Measurements from ENCODE around the gene MRRF.

Gene MRRF

DNA sequence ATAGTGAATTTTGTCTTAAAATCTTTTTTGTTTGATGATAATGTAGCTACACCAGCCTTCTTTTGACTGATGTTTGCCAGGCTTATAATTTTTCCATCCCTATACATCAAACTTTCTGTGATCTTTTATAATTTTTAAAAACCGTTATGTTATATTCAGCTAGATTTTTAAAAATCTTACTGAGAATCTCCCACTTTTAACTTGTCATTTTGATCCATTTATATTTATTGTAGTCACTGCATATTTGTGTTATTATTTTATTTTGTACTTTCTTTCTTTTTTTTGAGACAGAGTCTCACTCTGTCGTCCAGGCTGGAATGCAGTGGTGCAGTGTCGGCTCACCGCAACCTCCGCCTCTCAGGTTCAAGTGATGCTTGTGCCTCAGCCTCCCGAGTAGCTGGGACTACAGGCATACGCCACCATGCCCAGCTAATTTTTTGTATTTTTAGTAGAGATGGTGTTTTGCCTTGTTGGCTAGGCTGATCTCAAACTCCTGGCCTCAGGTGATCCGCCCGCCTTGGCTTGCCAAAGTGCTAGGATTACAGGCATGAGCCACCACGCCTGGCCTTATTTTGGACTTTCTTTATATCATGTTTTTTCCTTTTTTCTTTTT lies 12.7 kb downstream of the MRRF start:
- Histone ChIP-seq H3K9me3 (ENCODE audit: control insufficient read depth, insufficient read depth, low read length) (no peaks in the 10 kb centered on the region; the same call in 1 of the 2 replicates), H3K4me1 (ENCODE audit: insufficient read depth, low read length) (peaks cover 7% of the 10 kb centered on the region; the same call in 1 of the 2 replicates), H3K9ac (ENCODE audit: low read depth, low read length) (no peak overlapping the region), H3K36me3 (ENCODE audit: insufficient read depth, low read length) (peaks cover 5% of the 10 kb centered on the region; the same call in 1 of the 2 replicates)

DNA sequence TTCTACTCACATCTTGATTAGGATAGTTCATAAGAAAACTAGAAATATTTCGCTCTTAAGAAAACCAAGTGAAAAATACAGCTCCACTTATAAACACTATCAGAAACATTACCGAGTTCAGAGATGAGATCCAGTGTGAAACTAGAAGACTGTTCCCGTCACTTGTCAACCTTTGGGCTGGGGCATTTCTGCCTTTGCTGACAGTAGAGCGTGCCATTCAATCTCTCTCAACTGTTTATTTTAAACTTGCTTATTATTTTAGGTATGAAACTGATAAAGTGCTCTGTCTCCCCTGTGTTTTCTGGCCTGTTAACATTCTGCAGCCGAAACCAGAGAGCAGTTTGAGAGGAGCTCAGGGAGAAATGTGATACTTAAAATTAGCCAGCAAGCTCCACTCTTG lies 16.7 kb downstream of the MRRF start:
- Histone ChIP-seq H3K9me3 (ENCODE audit: control insufficient read depth, insufficient read depth, low read length) (no peaks in the 10 kb centered on the region; the same call in 1 of the 2 replicates), H3K9ac (ENCODE audit: low read depth, low read length) (no peak overlapping the region), H3K36me3 (ENCODE audit: insufficient read depth, low read length) (peaks cover 10% of the 10 kb centered on the region; the same call in 1 of the 2 replicates), H3K4me1 (ENCODE audit: insufficient read depth, low read length) (peaks cover 7% of the 10 kb centered on the region; the same call in 1 of the 2 replicates)

- Histone ChIP-seq H3K9me3 (ENCODE audit: control insufficient read depth, insufficient read depth, low read length) (no peaks in the 10 kb centered on the region), H3K4me1 (ENCODE audit: insufficient read depth, low read length) (peaks cover 5% of the 10 kb centered on the region; the same call in 1 of the 2 replicates), H3K9ac (ENCODE audit: low read depth, low read length) (no peak overlapping the region), H3K36me3 (ENCODE audit: insufficient read depth, low read length) (peaks cover 17% of the 10 kb centered on the region)
Measured at GRCh38 chr9:122286764-122287163, 22.1 kb downstream of the MRRF start.

- Histone ChIP-seq H3K9ac (ENCODE audit: low read depth, low read length) (no peak overlapping the region), H3K36me3 (ENCODE audit: insufficient read depth, low read length) (peaks cover 14% of the 10 kb centered on the region), H3K9me3 (ENCODE audit: control insufficient read depth, insufficient read depth, low read length) (no peaks in the 10 kb centered on the region), H3K4me1 (ENCODE audit: insufficient read depth, low read length) (no peaks in the 10 kb centered on the region)
Measured at GRCh38 chr9:122287214-122287720, 22.6 kb downstream of the MRRF start.

GRCh38 chr9:122291458-122291857 lies 26.8 kb downstream of the MRRF start:
- Histone ChIP-seq H3K4me1 (ENCODE audit: insufficient read depth, low read length) (no peaks in the 10 kb centered on the region), H3K9ac (ENCODE audit: low read depth, low read length) (no peak overlapping the region), H3K9me3 (ENCODE audit: control insufficient read depth, insufficient read depth, low read length) (no peaks in the 10 kb centered on the region), H3K36me3 (ENCODE audit: insufficient read depth, low read length) (peaks cover 9% of the 10 kb centered on the region; the same call in 1 of the 2 replicates)

GRCh38 chr9:122294531-122294930 lies 29.8 kb downstream of the MRRF start:
- no peak overlapping the region for H3K9ac ChIP-seq (ENCODE audit: low read depth, low read length)
- peaks cover 5% of the 10 kb centered on the region; the same call in 1 of the 2 replicates for H3K36me3 ChIP-seq (ENCODE audit: insufficient read depth, low read length)
- no peaks in the 10 kb centered on the region for H3K4me1 ChIP-seq (ENCODE audit: insufficient read depth, low read length)
- no peaks in the 10 kb centered on the region for H3K9me3 ChIP-seq (ENCODE audit: control insufficient read depth, insufficient read depth, low read length)

GRCh38 chr9:122297512-122297911 lies 32.8 kb downstream of the MRRF start:
- Histone ChIP-seq H3K9me3 (ENCODE audit: control insufficient read depth, insufficient read depth, low read length) (no peaks in the 10 kb centered on the region), H3K4me1 (ENCODE audit: insufficient read depth, low read length) (peaks cover 6% of the 10 kb centered on the region; the same call in 1 of the 2 replicates), H3K36me3 (ENCODE audit: insufficient read depth, low read length) (peaks cover 2% of the 10 kb centered on the region; the same call in 1 of the 2 replicates), H3K9ac (ENCODE audit: low read depth, low read length) (no peak overlapping the region)

- H3K9me3 ChIP-seq (ENCODE audit: control insufficient read depth, insufficient read depth, low read length): no peaks in the 10 kb centered on the region
- H3K9ac ChIP-seq (ENCODE audit: low read depth, low read length): no peak overlapping the region
- H3K4me1 ChIP-seq (ENCODE audit: insufficient read depth, low read length): peaks cover 15% of the 10 kb centered on the region; the same call in 1 of the 2 replicates
- 0 out of 2 replicates have a peak, but pooled peaks cover 4% of the 10 kb centered on the region for H3K36me3 ChIP-seq (ENCODE audit: insufficient read depth, low read length)
Measured at GRCh38 chr9:122302237-122303093, 37.8 kb downstream of the MRRF start.

- Histone ChIP-seq H3K9ac (ENCODE audit: low read depth, low read length) (no peak overlapping the region), H3K9me3 (ENCODE audit: control insufficient read depth, insufficient read depth, low read length) (no peaks in the 10 kb centered on the region), H3K36me3 (ENCODE audit: insufficient read depth, low read length) (peaks cover 9% of the 10 kb centered on the region; the same call in 1 of the 2 replicates), H3K4me1 (ENCODE audit: insufficient read depth, low read length) (peaks cover 13% of the 10 kb centered on the region; the same call in 1 of the 2 replicates)
Measured at GRCh38 chr9:122307061-122307460, 42.4 kb downstream of the MRRF start.

DNA sequence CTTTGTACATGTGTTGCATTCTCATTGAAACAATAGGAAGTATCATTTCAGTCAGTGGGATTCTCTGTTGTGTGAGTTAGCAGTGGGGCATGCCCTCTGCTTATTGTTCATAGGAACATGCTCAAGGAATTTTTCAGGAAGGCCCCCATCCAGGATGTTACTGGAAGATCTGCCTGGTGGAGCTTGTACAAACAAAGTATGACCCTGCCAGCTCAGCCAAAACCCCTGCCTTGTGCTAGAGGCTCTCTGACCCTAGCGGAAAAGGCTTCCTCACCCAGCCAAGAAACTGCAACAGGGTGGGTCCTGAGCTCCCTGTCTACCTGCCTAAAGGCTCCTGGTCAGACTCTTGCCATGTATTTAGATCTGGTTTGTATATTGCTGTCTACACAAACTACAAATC lies 43.2 kb downstream of the MRRF start:
- Histone ChIP-seq H3K36me3 (ENCODE audit: insufficient read depth, low read length) (peaks cover 9% of the 10 kb centered on the region; the same call in 1 of the 2 replicates), H3K9ac (ENCODE audit: low read depth, low read length) (no peak overlapping the region), H3K9me3 (ENCODE audit: control insufficient read depth, insufficient read depth, low read length) (no peaks in the 10 kb centered on the region), H3K4me1 (ENCODE audit: insufficient read depth, low read length) (peaks cover 6% of the 10 kb centered on the region; the same call in 1 of the 2 replicates)

DNA sequence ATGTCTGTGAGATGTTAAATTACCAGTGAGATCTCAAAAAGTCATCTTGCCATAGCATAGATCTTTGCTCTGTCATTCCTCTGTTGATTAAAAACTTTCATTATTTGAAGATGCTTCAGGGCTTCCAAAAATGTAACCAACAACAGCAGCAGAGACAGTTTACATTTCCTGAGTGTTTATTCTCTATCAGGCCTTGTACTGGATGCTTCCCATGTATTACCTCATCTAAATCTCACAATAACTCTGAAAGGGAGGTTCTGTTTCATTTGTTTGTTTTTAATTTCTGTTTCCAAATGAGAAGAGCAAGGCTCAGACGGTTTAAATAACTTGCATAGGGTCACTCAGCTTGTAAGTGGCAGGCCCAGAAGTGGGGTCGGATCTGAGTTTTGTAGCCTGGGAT lies 45.2 kb downstream of the MRRF start:
- no peaks in the 10 kb centered on the region for H3K9me3 ChIP-seq (ENCODE audit: control insufficient read depth, insufficient read depth, low read length)
- no peak overlapping the region for H3K9ac ChIP-seq (ENCODE audit: low read depth, low read length)
- H3K4me1 ChIP-seq (ENCODE audit: insufficient read depth, low read length): peaks cover 6% of the 10 kb centered on the region; the same call in 1 of the 2 replicates
- peaks cover 14% of the 10 kb centered on the region for H3K36me3 ChIP-seq (ENCODE audit: insufficient read depth, low read length)

DNA sequence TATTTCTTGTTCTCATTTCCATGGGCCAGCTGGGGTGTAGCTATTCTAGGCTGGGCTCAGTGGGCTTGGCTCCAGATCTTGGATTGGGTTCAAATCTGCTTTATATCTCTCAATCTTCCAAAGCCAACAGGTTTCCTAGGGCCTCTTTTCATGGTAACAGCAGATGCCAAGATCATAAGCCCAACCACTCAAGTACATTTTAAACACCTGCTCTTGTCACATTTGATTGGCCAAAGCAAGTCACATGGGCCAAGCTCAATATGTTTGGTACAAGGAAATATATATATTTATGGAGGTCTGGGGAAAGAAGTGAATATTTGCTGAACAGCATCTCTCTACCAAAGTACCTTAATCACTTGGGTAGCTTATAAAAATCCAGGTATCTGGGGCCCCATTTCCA lies 49.5 kb downstream of the MRRF start:
- H3K9me3 ChIP-seq (ENCODE audit: control insufficient read depth, insufficient read depth, low read length): no peaks in the 10 kb centered on the region
- H3K36me3 ChIP-seq (ENCODE audit: insufficient read depth, low read length): peaks cover 14% of the 10 kb centered on the region
- H3K9ac ChIP-seq (ENCODE audit: low read depth, low read length): no peak overlapping the region
- no peaks in the 10 kb centered on the region for H3K4me1 ChIP-seq (ENCODE audit: insufficient read depth, low read length)

DNA sequence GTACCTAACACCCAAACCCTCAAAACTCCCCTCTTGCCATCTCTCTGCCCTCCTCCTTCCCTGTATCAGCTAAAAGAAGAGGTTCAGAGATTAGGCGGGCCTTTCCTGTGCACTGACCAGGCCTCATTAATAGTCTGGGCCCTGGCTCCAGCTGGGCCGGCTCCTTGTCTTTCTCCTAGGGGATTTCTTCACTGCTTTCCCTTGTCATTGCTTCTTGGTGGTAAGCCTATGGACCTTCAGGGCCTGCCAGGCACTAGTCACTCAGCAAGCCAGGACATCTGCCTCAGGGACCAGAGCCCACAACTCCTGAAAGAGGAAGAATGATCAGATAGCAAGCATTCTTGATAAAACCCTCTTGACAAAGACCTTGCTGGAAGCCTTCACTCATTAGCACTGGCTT lies 50.9 kb downstream of the MRRF start:
- no peak overlapping the region for H3K9ac ChIP-seq (ENCODE audit: low read depth, low read length)
- H3K36me3 ChIP-seq (ENCODE audit: insufficient read depth, low read length): peaks cover 14% of the 10 kb centered on the region
- no peaks in the 10 kb centered on the region for H3K9me3 ChIP-seq (ENCODE audit: control insufficient read depth, insufficient read depth, low read length)
- no peaks in the 10 kb centered on the region for H3K4me1 ChIP-seq (ENCODE audit: insufficient read depth, low read length)

GRCh38 chr9:122318284-122318683 lies 53.6 kb downstream of the MRRF start:
- H3K9me3 ChIP-seq (ENCODE audit: control insufficient read depth, insufficient read depth, low read length): no peaks in the 10 kb centered on the region
- no peaks in the 10 kb centered on the region for H3K4me1 ChIP-seq (ENCODE audit: insufficient read depth, low read length)
- H3K9ac ChIP-seq (ENCODE audit: low read depth, low read length): no peak overlapping the region
- H3K36me3 ChIP-seq (ENCODE audit: insufficient read depth, low read length): peaks cover 12% of the 10 kb centered on the region
